Measurements from ENCODE around the gene PXK.

The PXK gene

DNA sequence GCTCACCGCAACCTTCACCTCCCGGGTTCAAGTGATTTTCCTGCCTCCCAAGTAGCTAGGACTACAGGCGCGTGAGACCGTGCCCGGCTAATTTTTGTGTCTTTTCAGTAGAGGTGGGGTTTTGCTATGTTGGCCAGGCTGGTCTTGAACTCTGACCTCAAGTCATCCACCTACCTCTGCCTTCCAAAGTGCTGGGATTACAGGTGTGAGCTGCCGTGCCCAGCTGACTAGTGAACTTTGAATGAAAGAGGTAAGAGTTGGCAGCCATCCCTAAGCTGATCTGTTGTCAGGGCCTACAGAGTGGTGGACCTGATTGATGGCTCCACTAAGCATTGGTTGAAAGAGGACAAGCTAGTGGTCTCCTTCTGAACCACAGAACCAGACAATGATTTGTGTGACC, 15.3 kb downstream of the PXK start:
- in situ Hi-C loops (cut with MboI; ENCODE audit: low sequenced_read_pairs), result no loop called here

DNA sequence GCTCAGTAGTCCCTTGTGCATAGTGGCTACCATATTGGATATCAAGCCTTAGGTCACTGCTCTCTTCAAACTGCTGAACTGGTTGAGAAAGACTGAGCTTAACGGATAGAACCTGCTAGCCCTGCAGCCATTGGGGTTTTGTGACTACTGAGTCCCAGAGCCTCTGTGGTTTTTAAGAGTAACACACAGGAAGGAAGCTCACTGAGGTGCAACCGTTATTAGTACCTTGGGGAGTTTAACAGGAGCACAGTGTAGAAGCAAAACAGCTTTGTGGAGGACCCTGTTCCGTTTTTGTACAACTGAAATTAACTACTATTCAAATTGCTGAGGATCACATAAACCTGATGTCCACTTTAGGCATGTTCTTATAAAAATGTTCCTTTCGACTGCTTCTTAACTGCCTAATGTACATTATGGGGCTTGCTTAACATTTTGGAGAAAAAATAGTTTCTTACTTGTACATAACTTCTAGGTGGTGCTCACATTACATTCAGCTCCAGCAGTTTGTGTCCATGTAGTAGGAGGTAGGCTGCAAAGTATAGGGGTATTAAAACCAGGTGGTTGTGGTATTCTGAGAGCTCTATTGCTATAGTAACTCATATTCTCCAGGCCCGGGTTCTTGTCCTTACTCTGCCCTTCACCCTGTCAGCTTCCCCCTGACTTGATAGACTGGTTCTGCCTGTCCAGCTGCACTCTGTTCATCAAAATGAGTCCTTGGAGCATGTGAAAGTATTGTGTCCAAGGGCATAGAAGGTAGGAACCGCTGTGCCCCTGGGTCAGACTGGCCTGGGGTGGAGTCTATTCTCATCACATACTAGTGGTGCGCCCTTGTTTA, 17.3 kb downstream of the PXK start:
- in situ Hi-C loops (cut with MboI; ENCODE audit: low sequenced_read_pairs), result no loop called here

DNA sequence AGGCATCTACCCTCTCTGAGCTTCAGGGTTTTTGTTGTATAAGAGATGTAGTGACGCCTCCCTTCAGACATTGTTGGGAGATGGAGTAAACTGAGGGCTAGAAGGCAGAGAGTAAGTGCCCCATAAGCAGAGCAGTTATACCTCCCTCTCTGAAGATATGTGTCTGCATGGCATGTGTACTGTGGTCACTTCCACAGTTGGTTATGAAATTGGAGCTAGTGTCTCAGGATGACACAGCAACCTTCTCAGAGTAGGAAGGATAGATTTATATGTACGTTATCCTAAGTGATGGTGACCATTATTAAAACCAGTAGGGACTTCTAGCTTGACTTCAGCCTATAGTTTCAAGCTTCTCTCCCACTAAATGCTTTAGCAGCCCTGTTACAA, 17.9 kb downstream of the PXK start:
- in situ Hi-C loops (cut with MboI; ENCODE audit: low sequenced_read_pairs), result no loop called here

DNA sequence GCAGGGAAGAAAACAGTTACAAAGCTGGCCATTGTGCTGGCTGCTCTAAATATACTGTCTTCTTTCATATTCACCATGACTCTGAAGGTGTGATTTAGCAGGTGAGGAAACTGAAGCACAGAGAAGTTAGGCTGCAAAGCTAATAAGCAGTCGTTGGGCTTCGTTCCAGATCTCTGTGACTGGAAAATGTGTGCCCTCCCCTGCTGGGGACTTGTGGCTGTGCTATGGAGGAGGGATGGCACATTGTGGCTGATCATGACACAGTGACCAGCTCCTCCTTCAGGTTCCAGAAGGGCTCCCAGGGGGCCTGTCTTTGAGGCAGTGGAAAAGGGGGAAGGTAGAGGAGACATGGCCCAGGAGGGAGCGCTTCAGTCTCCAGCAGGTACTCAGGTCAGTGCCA, 19.2 kb downstream of the PXK start:
- in situ Hi-C loops (cut with MboI; ENCODE audit: low sequenced_read_pairs), result no loop called here

DNA sequence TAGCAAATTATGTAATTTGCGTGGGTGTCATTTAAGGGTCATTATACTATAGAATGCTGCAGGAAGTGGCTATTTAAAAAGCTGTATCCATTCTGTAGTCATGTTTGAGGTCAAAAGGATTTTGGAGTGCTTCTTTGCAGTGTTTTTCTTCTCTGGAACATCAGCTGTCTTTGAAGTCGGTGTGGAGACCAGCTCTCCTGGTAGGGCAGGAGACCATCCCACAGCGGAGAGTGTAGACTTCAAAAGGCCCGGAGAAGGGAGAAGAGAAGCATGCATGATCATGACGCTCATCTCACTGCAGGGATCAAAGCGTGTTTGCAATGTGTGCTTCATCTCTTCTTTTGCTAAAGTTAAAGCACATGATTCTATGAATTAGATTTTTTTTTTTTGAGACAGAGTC, 19.9 kb downstream of the PXK start:
- in situ Hi-C loops (cut with MboI; ENCODE audit: low sequenced_read_pairs), result no loop called here

DNA sequence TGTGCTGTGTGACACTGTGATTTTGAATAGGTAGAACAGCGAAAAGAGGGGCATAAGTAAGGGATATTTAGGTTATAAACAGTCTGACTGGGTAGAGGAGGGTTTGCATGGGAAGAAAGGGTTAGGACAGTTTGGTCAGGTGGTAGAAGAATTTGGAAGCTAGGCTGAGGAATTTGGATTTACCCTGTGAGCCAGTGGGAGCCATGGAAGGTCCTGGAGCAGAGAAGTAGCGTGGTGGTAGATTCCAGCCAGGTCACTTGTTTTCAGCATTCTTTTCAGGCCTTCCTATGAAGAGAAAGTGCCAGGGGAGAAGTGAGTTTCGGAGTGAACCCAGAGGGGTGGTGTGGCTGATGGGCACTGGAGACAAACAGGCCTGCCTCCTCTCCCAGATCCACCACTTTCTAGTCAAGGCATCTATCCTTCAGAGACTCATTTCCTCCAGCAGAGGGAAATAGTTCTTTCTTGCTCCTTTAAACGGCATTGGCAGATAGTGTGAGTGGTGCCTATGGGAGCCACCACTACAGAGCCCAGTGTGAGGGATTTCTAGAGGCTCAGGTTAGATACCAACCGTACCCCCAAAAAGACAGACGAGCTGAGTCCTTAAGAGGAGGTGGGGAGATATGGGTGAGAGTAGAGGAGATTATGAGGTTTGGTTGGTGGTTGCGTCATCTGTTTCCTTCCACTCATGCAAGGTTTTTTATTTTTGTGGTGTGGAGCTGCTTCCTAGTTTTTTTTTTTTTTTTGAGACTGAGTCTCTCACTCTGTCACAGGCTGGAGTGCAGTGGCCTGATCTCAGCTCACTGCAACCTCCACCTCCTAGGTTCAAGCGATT, 21.2 kb downstream of the PXK start:
- in situ Hi-C loops (cut with MboI; ENCODE audit: low sequenced_read_pairs), result no loop called here

DNA sequence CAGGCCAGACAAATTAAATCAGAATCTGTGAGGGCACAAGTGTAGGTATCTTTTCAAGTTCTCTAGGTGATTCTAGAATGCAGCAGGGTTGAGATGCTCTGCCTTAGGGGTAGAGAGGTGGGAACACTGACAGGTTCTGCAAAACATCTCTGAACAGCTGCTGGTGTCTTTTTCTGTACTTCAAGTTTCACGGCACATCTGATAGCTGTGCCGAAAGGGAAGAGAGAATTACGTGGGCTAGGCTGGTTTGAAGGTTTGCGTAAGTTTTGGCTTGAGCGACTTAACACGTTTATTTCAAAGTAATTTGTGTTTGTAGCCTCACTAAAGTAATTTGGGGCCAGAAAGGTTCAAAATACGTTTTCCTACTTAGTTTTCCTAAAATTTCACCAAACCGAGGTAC, 22.5 kb downstream of the PXK start:
- in situ Hi-C loops (cut with MboI; ENCODE audit: low sequenced_read_pairs), result no loop called here

DNA sequence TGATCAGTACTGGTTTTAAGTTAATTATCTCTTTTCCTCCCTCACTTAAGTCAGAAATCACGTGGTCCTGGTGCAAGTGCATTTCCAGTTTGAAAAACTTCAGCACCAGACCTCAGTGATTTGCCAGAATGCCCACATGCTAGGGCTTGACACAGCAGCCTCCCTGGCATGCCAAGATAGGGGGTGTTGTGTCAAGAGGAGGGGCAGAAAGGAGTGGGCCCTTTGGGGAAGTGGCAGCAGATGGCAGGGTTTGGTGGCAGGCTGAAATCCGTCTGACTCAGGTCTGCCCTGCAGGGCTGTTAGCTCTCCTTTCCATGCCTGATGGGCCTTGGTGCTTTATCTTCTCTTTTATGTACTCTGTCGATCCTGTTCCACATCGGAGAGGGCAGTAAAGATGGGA, 23.4 kb downstream of the PXK start:
- in situ Hi-C loops (cut with MboI; ENCODE audit: low sequenced_read_pairs), result no loop called here

DNA sequence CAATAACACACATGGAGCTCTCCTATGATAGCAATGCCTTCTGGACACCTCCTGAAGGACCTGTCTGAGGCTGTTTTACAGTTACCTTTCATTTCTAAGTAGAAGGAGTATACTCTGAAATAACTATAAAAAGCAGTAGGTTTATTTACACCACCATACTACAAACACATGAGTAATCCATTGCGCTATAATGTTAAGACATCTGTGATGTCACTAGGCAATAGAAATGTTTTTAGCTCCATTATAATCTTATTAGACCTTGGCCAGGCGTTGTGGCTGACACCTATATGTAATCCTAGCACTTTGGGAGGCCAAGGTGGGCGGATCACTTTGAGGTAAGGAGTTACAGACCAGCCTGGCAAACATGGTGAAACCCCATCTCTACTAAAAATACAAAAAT, 24.7 kb downstream of the PXK start:
- in situ Hi-C loops (cut with MboI; ENCODE audit: low sequenced_read_pairs), result no loop called here

DNA sequence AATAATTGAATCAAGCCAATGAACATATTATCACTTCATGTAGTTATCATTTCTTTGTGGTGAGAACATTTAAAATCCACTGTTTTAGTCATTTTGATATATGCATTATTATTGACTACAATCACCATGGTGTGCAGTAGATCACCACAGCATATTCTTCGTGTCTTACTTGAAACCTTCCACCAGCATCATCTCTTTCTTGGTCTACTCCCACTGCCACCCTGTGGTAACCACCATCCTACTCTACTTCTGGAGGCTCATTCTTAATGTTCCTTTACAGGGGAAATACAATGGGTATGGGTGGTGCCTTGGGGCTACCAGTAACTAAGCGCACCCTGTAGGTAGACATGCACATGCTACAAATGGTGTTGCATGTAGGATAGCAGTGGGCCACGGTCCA, 25.4 kb downstream of the PXK start:
- in situ Hi-C loops (cut with MboI; ENCODE audit: low sequenced_read_pairs), result no loop called here

DNA sequence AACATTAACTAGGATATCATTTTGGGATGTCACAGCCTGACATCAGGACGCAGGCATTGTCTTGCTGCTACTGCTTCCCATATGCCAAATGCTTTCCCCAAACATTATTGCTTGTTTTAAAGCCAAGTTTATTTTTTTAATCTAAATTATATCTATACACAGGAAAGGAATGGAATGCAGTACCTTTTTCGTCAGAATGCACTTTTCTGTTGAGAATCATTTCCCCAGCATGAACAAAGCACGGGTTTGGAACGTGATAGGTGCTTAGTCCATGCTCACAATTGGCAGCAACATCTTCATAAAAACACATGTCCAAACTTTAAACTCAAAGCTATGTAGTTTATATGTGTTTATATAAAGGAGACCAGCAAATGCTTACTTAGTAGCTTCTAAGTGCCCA, 26.1 kb downstream of the PXK start:
- in situ Hi-C loops (cut with MboI; ENCODE audit: low sequenced_read_pairs), result no loop called here

DNA sequence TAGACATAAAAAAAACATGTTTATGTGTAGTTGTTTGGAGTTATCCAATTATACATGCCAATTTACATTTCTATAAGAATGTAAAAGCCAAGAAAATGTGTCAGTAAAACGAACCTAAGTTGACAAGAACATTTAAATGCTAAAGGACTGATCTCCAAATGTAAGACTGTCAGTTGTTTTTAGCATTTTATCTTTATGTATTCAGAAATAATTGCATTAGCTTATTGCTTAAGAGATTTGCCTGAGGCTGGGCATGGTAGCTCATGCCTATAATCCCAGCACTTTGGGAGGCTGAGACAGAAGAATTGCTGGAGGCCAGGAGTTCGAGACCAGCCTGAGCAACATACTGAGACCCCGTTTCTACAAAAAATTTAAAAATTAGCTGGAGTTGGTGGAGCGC, 26.9 kb downstream of the PXK start:
- in situ Hi-C loops (cut with MboI; ENCODE audit: low sequenced_read_pairs), result no loop called here

DNA sequence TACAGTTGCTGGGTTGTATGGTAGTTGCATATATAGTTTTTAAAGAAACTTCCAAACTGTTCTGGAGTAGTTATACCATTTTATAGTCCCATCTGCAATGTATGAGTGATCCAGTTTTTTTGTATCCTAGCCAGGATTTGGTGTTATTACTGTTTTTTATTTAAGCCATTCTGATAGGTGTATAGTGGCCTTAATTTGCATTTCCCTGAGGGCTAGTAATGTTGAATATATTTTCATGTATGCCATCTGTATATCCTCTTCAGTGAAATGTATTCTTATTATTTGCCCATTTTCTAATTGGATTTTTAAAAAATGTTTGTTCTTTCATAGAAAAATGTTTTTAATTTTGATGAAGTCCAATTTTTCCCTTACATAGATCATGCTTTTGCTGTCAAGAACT, 29.2 kb downstream of the PXK start:
- in situ Hi-C loops (cut with MboI; ENCODE audit: low sequenced_read_pairs), result no loop called here

DNA sequence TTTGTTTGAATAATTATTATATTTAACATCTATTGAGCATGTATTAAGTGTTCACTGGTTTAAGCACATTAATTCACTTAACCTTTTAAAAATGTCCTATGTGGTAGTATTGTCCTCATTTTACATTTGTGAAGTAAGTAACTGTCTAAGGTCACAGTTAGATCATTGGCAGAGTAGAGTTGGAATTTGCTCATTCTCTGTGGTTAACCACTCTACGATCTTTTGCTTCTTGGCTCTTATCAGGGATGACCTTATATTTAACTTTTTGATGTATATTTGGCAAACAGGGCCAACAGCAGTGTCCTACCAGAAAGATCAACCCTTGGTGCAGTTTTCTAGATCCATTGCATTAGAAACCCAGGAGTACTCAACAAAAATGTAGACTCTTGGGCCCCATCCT, 34.0 kb downstream of the PXK start:
- in situ Hi-C loops (cut with MboI; ENCODE audit: low sequenced_read_pairs), result no loop called here

DNA sequence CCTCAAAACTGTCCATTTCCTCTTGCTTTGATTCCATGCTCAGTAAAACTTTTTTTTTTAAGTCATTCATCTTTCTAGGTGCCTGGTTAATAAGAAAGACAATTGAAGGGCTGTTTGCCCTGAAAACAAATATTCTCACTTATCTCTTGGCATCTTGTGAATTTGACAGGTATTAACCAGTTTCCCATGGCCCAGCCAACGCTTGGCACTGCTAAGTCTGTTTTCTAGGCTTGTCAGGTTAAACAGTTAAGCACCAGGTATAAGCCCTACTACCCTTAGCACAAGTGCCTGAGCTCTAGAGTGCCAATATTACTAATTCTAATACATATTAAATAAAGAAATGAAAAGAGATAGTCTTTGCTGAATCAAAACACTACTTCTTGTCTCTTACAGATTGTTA, 36.3 kb downstream of the PXK start:
- in situ Hi-C loops (cut with MboI; ENCODE audit: low sequenced_read_pairs), result no loop called here

DNA sequence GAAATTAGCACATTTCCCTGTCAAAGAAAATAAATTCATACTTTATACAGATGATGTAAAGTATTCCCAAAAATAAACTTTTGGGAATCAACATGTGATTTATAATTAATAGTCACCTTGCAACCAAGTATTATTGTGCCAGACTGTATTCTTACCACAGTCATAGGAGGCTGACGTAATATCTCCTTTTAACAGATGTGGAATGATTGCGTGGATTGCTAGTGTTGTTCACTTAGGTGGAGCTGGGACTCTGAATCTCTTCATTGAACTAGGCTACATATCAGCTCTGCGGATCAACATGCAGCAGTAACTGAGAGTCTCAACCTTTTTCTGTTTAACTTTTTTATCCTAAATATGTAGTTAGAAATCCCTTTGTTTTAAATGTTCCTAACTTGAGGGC, 37.2 kb downstream of the PXK start:
- in situ Hi-C loops (cut with MboI; ENCODE audit: low sequenced_read_pairs), result no loop called here

DNA sequence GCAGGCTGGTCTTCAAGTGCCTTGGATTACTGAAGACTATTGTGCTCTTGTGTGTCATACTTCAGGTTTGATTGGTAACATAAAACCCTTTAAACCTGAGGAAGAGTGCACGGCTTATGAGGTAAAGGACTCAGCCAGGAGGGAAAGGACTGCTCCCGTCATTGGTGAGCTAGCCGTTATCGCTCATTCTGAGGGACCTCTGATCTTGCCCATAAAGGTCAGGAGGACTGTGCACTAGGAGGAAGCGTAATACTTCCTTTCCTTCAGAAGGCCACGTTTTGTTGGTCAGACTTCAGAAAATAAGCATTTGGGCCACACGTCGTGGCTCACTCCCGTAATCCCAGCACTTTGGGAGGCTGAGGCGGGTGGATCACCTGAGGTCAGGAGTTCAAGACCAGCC, 37.7 kb downstream of the PXK start:
- in situ Hi-C loops (cut with MboI; ENCODE audit: low sequenced_read_pairs), result no loop called here

DNA sequence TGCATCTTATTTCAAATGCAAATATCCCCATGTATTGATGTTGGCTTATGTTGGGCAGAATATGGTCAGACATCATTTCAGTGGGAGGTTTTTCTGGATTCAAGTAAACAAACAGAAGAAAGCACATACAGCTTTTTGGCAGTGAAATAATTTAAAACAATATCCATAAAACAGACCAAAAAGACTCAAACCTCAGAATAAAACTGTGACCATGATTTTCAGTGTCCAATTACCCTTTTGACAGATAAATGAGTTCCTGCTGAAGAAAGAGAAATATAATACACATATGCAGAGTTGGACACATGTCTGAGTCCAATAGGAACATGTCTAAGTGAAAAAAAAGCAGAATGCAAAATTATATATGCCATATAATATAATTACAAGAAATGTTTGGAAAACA, 39.1 kb downstream of the PXK start:
- in situ Hi-C loops (cut with MboI; ENCODE audit: low sequenced_read_pairs), result no loop called here

DNA sequence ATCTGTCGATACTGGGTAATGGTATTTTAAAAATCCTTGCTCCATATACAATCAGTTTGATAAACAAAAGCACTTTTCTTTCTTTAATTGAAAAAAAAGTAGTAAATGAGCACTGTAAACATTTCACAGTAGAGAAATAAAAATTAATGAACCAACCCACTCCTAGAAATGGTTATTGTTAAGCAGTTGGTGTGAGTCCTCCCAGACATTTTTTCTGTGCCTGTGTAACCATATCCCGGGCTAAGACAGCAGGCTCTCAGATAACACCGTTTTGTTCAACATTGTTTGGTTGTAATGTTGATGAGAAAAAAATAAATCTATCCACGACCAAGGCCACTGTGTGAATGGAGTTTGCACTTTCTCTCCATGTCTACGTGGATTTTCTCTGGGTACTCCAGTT, 42.6 kb downstream of the PXK start:
- in situ Hi-C loops (cut with MboI; ENCODE audit: low sequenced_read_pairs), result no loop called here

DNA sequence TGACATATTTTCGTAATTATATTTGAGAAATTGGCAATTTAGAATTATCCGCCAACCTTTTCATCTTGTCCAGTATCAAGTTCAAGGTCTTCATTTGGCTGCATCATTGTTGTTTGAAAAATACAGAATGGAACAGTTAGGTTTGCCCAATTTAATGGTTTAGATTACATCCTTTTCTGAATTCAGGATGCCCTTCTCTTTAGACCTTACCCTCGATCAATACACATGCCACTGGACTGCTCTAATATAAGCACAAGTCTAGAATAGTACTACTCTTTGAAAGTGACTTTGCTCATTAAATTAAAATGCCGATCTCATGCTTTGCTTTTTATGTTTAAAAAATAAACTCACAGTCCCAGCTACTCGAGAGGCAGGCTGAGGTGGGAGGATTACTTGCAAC, 44.5 kb downstream of the PXK start:
- in situ Hi-C loops (cut with MboI; ENCODE audit: low sequenced_read_pairs), result no loop called here

DNA sequence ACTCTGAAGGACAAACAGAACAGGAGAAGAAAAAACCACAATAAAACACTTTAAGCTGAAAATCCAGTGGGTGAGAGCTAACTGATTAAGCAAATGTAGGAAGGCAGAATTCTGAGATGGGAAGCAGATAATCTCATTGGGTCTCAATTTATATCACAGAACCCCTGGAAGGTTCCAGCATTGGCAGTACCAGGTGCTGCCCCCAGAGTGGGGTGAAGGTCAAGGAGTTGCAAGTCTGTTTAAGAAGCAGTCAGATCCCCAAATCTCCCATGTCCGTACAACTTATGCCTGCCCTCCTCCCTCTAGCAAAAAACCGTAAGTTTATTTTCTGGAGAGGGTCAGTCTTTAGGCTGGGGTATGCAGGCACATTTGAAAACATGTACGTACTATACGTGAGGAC, 45.1 kb downstream of the PXK start:
- in situ Hi-C loops (cut with MboI; ENCODE audit: low sequenced_read_pairs), result no loop called here

DNA sequence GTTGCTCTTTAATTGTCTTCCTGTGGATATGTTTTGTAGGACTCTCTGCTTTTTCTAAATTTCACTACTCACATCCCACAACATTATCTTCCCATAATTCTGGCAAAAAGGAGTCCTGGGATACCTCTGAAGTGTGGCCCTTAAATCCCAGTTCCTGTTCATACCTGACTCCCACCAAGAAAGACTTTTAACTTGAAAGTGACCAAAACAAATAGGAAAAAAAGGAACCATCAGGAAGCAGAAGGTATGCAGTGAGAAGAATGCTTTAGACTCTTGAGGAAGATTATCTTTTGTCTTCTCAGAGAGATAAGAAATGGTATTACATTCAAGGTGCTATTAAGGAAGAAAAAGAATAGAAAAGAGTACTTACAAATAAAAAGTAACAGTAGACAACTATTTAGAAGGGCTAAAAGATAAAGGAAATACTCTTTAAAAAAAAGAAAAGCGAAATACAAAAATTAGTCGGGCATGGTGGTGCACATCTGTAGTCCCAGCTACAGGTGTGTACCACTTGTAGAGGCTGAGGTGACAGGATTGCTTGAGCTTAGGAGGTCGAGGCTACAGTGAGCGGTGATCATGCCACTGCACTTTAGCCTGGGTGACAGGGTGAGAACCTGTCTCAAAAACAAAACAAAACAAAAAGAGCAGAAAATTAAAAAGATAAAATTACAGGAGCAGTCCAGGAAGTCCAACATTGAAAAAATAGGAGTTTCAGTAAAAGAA, 46.8 kb downstream of the PXK start:
- in situ Hi-C loops (cut with MboI; ENCODE audit: low sequenced_read_pairs), result no loop called here

Measured in hTERT RPE-1 (cell line).